ENCODE results near the gene FAM20C.

Gene FAM20C

GRCh38 chr7:307970-308369 lies 115.6 kb downstream of the FAM20C start:
- DNase-seq (ENCODE audit: low read depth), result no peak

GRCh38 chr7:309586-310228 lies 117.3 kb downstream of the FAM20C start:
- no peak for DNase-seq (ENCODE audit: low read depth)
